ENCODE data around the gene N4BP2. TPM values are rescaled to one million over a fixed set of nuclear protein-coding genes. Genes with fewer than 3 reads are reported as not detected.

N4BP2 gene
- total RNA-seq, 1 experiment from 2014 or later = 31.7 TPM

DNA sequence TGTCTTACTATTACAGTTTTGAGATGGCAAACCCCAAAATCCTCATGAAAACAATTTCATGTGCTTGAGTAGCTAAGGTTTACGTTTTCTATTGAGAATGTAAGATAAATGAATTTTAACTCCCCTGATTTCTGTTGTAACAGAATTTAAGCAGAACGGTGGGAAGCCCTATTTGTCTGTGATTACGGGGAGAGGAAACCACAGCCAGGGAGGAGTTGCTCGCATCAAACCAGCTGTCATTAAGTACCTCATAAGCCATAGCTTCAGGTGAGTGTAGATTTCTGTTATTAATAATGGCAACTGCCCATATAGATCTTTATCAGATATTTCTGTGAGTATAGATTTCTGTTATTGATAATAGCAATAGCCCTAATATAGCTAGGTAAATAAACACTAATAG is 96.0 kb downstream of the N4BP2 start (continued):
- TF ChIP-seq RORB (CRISPR knock-in tag; IDR thresholded peaks at IDR 0.05) = no peak
- TF ChIP-seq, protein P1, sequence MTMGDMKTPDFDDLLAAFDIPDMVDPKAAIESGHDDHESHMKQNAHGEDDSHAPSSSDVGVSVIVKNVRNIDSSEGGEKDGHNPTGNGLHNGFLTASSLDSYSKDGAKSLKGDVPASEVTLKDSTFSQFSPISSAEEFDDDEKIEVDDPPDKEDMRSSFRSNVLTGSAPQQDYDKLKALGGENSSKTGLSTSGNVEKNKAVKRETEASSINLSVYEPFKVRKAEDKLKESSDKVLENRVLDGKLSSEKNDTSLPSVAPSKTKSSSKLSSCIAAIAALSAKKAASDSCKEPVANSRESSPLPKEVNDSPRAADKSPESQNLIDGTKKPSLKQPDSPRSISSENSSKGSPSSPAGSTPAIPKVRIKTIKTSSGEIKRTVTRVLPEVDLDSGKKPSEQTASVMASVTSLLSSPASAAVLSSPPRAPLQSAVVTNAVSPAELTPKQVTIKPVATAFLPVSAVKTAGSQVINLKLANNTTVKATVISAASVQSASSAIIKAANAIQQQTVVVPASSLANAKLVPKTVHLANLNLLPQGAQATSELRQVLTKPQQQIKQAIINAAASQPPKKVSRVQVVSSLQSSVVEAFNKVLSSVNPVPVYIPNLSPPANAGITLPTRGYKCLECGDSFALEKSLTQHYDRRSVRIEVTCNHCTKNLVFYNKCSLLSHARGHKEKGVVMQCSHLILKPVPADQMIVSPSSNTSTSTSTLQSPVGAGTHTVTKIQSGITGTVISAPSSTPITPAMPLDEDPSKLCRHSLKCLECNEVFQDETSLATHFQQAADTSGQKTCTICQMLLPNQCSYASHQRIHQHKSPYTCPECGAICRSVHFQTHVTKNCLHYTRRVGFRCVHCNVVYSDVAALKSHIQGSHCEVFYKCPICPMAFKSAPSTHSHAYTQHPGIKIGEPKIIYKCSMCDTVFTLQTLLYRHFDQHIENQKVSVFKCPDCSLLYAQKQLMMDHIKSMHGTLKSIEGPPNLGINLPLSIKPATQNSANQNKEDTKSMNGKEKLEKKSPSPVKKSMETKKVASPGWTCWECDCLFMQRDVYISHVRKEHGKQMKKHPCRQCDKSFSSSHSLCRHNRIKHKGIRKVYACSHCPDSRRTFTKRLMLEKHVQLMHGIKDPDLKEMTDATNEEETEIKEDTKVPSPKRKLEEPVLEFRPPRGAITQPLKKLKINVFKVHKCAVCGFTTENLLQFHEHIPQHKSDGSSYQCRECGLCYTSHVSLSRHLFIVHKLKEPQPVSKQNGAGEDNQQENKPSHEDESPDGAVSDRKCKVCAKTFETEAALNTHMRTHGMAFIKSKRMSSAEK (CRISPR knock-in tag; IDR thresholded peaks at IDR 0.05; ENCODE audit: borderline replicate concordance) = no peak

DNA sequence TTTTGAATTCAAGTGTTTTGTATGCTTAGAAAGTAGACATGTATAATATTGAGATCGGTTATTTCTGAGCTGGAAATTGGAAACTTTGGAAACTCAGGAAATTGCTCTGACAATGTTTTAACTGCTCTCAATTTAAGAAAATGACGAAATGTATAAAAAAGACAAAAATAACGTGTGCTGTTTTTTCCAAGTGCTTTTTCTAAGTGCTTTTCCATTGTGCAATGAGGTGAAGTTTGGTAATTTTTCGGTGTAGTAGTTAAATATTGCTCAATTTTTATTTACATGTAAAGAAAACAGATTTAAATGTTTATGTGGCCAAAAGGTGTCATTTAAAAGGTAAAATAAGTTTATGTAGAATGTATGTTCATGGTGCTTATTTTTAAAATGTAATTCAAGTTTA is 100.8 kb downstream of the N4BP2 start:
- POLR2A ChIA-PET = no interaction called here
- ATAC-seq (no peak), DNase-seq (ENCODE audit: low spot score) (no peak)
- H3K27ac Mint-ChIP-seq = no peak overlapping the region
- H3K27me3 Mint-ChIP-seq (ENCODE audit: low read depth) = no peaks in the 10 kb centered on the region
- TF ChIP-seq IRF2 (CRISPR knock-in tag; IDR thresholded peaks at IDR 0.05; ENCODE audit: borderline replicate concordance, low read depth) = no peak
- TF ChIP-seq ZBTB21 (CRISPR knock-in tag; IDR thresholded peaks at IDR 0.05; ENCODE audit: borderline replicate concordance) = no peak
- TF ChIP-seq, protein P2, sequence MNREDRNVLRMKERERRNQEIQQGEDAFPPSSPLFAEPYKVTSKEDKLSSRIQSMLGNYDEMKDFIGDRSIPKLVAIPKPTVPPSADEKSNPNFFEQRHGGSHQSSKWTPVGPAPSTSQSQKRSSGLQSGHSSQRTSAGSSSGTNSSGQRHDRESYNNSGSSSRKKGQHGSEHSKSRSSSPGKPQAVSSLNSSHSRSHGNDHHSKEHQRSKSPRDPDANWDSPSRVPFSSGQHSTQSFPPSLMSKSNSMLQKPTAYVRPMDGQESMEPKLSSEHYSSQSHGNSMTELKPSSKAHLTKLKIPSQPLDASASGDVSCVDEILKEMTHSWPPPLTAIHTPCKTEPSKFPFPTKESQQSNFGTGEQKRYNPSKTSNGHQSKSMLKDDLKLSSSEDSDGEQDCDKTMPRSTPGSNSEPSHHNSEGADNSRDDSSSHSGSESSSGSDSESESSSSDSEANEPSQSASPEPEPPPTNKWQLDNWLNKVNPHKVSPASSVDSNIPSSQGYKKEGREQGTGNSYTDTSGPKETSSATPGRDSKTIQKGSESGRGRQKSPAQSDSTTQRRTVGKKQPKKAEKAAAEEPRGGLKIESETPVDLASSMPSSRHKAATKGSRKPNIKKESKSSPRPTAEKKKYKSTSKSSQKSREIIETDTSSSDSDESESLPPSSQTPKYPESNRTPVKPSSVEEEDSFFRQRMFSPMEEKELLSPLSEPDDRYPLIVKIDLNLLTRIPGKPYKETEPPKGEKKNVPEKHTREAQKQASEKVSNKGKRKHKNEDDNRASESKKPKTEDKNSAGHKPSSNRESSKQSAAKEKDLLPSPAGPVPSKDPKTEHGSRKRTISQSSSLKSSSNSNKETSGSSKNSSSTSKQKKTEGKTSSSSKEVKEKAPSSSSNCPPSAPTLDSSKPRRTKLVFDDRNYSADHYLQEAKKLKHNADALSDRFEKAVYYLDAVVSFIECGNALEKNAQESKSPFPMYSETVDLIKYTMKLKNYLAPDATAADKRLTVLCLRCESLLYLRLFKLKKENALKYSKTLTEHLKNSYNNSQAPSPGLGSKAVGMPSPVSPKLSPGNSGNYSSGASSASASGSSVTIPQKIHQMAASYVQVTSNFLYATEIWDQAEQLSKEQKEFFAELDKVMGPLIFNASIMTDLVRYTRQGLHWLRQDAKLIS (CRISPR knock-in tag; IDR thresholded peaks at IDR 0.05; ENCODE audit: borderline replicate concordance) = no peak
- TF ChIP-seq, protein P3, sequence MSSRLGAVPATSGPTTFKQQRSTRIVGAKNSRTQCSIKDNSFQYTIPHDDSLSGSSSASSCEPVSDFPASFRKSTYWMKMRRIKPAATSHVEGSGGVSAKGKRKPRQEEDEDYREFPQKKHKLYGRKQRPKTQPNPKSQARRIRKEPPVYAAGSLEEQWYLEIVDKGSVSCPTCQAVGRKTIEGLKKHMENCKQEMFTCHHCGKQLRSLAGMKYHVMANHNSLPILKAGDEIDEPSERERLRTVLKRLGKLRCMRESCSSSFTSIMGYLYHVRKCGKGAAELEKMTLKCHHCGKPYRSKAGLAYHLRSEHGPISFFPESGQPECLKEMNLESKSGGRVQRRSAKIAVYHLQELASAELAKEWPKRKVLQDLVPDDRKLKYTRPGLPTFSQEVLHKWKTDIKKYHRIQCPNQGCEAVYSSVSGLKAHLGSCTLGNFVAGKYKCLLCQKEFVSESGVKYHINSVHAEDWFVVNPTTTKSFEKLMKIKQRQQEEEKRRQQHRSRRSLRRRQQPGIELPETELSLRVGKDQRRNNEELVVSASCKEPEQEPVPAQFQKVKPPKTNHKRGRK (CRISPR knock-in tag; IDR thresholded peaks at IDR 0.05; ENCODE audit: borderline replicate concordance) = no peak
- TF ChIP-seq TCF7 (CRISPR knock-in tag; IDR thresholded peaks at IDR 0.05; ENCODE audit: low read depth) = no peak
- TF ChIP-seq, protein P4, sequence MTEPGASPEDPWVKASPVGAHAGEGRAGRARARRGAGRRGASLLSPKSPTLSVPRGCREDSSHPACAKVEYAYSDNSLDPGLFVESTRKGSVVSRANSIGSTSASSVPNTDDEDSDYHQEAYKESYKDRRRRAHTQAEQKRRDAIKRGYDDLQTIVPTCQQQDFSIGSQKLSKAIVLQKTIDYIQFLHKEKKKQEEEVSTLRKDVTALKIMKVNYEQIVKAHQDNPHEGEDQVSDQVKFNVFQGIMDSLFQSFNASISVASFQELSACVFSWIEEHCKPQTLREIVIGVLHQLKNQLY (CRISPR knock-in tag; IDR thresholded peaks at IDR 0.05) = no peak
- no peak for TF ChIP-seq JUN (CRISPR knock-in tag; IDR thresholded peaks at IDR 0.05)
- TF ChIP-seq NFATC4 (CRISPR knock-in tag; IDR thresholded peaks at IDR 0.05) = no peak
- H3K4me3 Mint-ChIP-seq = no peak overlapping the region
- CTCF ChIA-PET = no interaction called here
- no peaks in the 10 kb centered on the region for H3K9me3 Mint-ChIP-seq
- H3K36me3 Mint-ChIP-seq = peaks cover 10% of the 10 kb centered on the region
- 0 out of 2 replicates have a peak, but pooled peaks cover 3% of the 10 kb centered on the region for H3K4me1 Mint-ChIP-seq

DNA sequence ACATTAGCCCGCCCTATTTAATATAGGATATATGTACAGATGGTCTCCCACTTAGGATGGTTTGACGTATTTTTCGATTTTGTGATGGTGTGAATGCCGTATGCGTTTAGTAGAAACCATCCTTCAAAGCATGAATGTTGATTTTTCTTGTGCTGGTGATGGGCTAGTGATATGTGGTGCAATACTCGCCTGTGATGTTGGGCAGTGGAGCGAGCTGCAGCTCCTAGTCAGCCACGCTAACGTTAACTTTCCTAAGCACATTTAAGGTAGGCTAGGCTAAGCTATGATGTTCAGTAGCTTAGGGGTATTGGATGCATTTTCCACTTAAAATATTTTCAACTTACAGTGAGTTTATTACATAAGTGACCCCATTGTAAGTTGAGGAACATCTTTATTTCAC is 103.6 kb downstream of the N4BP2 start:
- ChIA-PET POLR2A (no interaction called here), CTCF (no interaction called here)
- ATAC-seq (no peak), DNase-seq (ENCODE audit: low spot score) (no peak)
- Mint-ChIP-seq H3K4me1 (0 out of 2 replicates have a peak, but pooled peaks cover 3% of the 10 kb centered on the region), H3K9me3 (no peaks in the 10 kb centered on the region), H3K36me3 (no peaks in the 10 kb centered on the region), H3K4me3 (no peak overlapping the region), H3K27me3 (ENCODE audit: low read depth) (no peaks in the 10 kb centered on the region), H3K27ac (no peak overlapping the region)
- TF ChIP-seq EMX1 (CRISPR knock-in tag; IDR thresholded peaks at IDR 0.05) (no peak), TEAD1 (CRISPR knock-in tag; IDR thresholded peaks at IDR 0.05) (no peak), CREB1 (CRISPR knock-in tag; IDR thresholded peaks at IDR 0.05) (no peak)
- TF ChIP-seq, protein P4 (CRISPR knock-in tag; IDR thresholded peaks at IDR 0.05) = no peak

Measured in WTC11 (cell line).